ENCODE data around the gene KCTD21.
A peak's percentile ranks its signal among the peaks of the same experiment; 100 is the strongest.
"Not testable (repeated sequence)": the region's sequence is repeated elsewhere in the genome, so short reads cannot be mapped to it uniquely, and the experiment has no call there.

The KCTD21 gene

DNA sequence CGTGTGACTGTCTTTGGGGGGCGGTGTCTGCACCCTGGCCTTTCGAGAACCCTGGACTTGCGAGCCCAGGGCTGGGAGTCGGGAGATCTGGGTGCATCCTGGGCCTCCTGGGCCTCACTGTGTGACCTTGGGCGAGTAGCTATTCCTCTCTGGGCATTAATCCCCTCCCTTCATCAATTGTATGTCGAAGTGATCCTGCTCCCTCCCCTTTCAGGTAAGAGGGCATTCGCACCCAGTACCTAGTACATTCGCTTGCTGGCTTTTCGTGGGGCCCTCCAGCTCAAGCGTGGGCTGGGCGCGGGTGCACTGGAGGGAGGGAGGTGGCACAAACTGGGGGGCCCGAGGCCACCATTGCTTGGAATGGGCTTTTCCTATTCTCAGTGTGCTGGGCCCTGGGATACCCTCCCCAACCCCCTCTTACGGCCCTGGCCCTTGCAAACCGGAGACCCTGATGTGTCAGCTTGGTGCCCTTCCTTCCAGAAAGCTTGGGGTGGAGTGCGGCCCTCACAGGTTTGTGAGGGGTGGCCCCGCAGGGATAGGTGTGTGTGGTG, 823 bp upstream of the KCTD21 start:
- Mint-ChIP-seq H3K27me3 (ENCODE audit: low read depth) (no peaks in the 10 kb centered on the region), H3K27ac (peak overlapping the region; percentile 76), H3K4me3 (peak overlapping the region; percentile 98), H3K9me3 (no peaks in the 10 kb centered on the region), H3K4me1 (ENCODE audit: low read depth) (peaks cover 45% of the 10 kb centered on the region), H3K36me3 (ENCODE audit: low read depth) (peaks cover 19% of the 10 kb centered on the region)
- DNase-seq (ENCODE audit: low spot score) = no peak

DNA sequence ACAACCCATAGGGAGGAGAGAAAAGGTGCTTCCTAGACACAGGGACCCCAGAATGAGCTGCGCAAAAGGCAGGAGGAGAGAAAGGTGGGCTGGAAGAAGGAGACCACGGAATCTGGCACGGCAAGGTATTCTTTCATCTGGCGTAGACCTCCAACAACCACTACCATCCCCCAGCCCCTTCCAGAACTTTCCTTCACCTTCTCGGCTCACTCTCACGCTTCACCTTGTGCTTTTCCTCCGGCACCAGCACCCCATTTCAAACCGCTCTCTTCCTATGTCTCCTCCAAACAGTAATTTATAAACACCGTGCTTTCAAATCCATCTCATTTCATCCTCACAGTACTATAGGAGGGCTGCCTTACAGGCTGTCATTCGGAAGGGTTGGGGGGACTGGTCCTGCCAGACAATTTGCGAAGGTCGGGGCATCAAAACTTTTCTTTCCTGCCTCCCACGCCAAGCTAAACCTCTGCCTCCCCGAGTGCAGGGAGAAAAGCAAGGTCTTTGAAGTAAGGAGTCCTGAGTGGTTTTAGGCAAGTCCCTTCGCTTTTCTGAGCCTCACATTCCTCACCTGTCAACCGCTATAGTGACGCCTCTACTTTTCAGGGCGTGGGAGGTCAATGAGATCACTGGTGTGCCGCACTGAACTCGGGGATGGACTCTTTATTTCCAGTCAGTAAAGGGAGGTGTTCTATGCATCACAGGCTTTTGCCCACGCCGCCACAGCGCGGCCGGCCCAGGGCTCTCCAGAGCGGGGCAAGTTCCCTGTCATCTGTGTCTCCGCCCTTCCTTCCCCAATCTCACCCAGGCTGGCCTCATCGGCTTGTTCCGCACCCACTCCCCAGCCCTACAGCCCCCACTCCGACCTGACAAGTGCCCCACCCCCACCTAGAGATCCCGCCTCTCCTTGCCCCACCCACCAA, 800 bp downstream of the KCTD21 start:
- Mint-ChIP-seq H3K36me3 (ENCODE audit: low read depth) (peaks cover 14% of the 10 kb centered on the region), H3K4me3 (peak overlapping the region; percentile 98), H3K9me3 (no peaks in the 10 kb centered on the region), H3K27me3 (ENCODE audit: low read depth) (no peaks in the 10 kb centered on the region), H3K27ac (peak overlapping the region; percentile 94), H3K4me1 (ENCODE audit: low read depth) (peaks cover 33% of the 10 kb centered on the region)
- DNase-seq (ENCODE audit: low spot score) = peak; percentile 87

DNA sequence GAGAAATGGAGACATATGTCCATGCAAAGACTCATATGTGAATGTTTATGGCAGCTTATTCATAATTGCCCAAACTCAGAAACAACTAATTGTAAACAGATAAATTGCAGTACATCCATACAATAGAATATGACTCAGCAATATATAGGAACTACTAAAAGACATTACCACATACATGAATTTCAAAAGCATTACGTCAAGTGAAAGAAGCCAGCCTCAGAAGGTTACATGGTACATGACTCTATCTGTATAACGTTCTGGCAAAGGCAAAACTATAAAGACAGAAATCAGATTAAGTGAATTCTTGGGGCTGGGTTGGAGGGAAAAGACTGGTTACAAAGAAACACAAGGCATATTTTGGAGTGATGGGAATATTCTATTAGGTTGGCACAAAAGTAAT, 7.2 kb downstream of the KCTD21 start:
- Mint-ChIP-seq H3K36me3 (ENCODE audit: low read depth) (peaks cover 30% of the 10 kb centered on the region), H3K4me1 (ENCODE audit: low read depth) (peaks cover 7% of the 10 kb centered on the region), H3K4me3 (no peak overlapping the region), H3K27me3 (ENCODE audit: low read depth) (no peaks in the 10 kb centered on the region), H3K27ac (no peak overlapping the region), H3K9me3 (no peaks in the 10 kb centered on the region)
- DNase-seq (ENCODE audit: low spot score) = no peak

DNA sequence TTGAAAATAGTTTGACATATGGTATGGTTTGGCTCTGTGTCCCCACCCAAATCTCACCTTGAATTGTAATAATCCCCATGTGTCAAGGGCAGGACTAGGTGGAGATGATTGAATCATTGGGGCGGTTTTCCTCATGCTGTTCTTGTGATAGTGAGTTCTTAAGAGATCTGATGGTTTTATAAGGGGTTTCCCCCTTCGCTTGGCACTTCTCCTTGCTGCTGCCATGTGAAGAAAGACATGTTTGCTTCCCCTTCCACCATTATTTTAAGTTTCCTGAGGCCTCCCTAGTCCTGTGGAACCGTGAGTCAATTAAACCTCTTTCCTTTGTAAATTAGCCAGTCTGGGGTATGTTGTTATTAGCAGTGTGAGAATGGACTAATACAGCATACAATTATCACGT, 7.7 kb downstream of the KCTD21 start:
- no peak overlapping the region for H3K4me3 Mint-ChIP-seq
- H3K4me1 Mint-ChIP-seq (ENCODE audit: low read depth) = peaks cover 7% of the 10 kb centered on the region
- H3K9me3 Mint-ChIP-seq = no peaks in the 10 kb centered on the region
- H3K36me3 Mint-ChIP-seq (ENCODE audit: low read depth) = peaks cover 31% of the 10 kb centered on the region
- no peaks in the 10 kb centered on the region for H3K27me3 Mint-ChIP-seq (ENCODE audit: low read depth)
- DNase-seq (ENCODE audit: low spot score) = no peak
- no peak overlapping the region for H3K27ac Mint-ChIP-seq

DNA sequence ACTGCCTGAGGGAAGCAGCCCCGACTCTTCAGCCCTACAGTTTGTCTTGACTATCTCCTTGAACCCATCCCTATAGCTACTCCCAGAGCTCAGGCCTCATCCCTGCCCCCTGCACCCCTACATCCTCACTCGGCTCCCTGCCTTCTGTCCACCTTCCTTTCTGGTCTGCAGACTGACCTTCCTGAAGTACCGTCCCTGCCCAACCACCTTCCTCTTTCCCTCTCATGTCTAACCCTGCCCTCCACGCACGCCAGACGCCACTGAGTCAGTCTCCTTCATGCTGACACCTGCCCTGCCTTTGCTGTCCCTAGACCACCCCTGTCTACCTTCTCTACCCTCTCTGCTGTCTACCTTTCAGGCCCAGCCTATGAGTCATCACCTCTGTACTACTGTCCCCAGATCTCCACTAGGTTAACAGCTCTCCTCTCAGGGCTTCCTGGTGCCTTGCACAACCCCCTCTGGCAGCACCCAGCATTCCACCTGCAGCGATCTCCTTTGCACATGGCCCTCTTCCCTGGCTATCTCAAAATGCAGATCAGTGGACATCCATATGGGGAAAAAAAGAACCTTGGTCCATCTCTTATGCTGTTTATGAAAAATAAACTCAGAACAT, 8.9 kb downstream of the KCTD21 start:
- Mint-ChIP-seq H3K27ac (peak overlapping the region; percentile 24), H3K4me3 (no peak overlapping the region), H3K36me3 (ENCODE audit: low read depth) (peaks cover 35% of the 10 kb centered on the region), H3K4me1 (ENCODE audit: low read depth) (peaks cover 7% of the 10 kb centered on the region), H3K27me3 (ENCODE audit: low read depth) (no peaks in the 10 kb centered on the region), H3K9me3 (no peaks in the 10 kb centered on the region)
- DNase-seq (ENCODE audit: low spot score) = no peak

DNA sequence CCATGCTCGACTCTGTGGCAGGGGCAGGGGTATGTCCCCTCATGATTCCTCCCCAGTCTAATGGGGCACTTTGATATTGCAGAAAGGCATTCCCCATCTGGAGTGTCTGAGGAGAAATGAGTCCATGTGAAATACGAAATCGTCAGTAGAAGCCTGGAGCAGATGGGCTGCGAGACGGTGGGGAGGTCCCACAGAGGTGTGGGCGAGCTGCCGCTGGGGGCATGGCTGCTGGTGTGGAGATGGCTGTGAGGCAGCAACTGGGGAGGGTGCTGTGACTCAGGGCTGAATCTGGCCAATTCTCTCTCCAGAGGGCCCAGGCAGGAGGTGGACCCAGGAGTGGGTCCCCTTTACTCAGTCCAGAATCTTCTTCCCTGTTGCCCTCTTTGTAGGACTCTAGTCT, 11.2 kb downstream of the KCTD21 start:
- Mint-ChIP-seq H3K36me3 (ENCODE audit: low read depth) (peaks cover 35% of the 10 kb centered on the region), H3K4me3 (no peak overlapping the region), H3K4me1 (ENCODE audit: low read depth) (peaks cover 7% of the 10 kb centered on the region), H3K9me3 (no peaks in the 10 kb centered on the region), H3K27ac (no peak overlapping the region), H3K27me3 (ENCODE audit: low read depth) (no peaks in the 10 kb centered on the region)
- DNase-seq (ENCODE audit: low spot score) = no peak

DNA sequence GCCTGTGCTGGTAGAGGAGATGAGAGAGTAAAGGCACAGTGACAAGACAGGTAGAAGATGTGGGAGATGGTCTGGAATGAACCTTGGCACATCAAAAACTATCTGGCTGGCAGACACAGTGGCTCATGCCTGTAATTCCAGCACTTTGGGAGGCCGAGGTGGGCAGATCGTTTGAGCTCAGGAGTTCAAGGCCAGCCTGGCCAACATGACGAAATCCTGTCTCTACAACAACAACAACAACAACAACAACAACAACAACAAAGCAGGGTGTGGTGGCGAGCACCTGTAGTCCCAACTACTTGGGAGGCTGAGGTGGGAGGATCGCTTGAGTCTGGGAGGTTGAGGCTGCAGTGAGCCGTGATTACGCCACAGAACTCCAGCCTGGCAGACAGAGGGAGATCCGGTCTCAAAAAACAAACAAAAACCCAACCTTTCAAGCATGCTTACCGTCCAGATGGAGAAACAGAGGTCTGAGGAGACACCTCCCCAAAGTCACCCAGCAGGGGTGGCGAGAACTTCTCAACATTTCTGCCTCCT, 11.8 kb downstream of the KCTD21 start:
- Mint-ChIP-seq H3K4me1 (ENCODE audit: low read depth) (peaks cover 7% of the 10 kb centered on the region), H3K27ac (no peak overlapping the region), H3K36me3 (ENCODE audit: low read depth) (peaks cover 35% of the 10 kb centered on the region), H3K27me3 (ENCODE audit: low read depth) (no peaks in the 10 kb centered on the region), H3K4me3 (no peak overlapping the region), H3K9me3 (no peaks in the 10 kb centered on the region)
- no peak for DNase-seq (ENCODE audit: low spot score)

DNA sequence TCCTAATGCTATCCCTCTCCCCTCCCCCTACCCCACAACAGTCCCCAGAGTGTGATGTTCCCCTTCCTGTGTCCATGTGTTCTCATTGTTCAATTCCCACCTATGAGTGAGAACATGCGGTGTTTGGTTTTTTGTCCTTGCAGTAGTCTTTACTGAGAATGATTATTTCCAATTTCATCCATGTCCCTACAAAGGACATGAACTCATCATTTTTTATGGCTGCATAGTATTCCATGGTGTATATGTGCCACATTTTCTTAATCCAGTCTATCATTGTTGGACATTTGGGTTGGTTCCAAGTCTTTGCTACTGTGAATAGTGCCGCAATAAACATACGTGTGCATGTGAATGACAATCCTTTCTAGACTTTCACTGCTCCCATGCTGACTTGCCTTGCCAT, 12.6 kb downstream of the KCTD21 start:
- peaks cover 30% of the 10 kb centered on the region for H3K36me3 Mint-ChIP-seq (ENCODE audit: low read depth)
- DNase-seq (ENCODE audit: low spot score); H3K4me3 Mint-ChIP-seq; H3K27ac Mint-ChIP-seq; H3K4me1 Mint-ChIP-seq (ENCODE audit: low read depth); H3K27me3 Mint-ChIP-seq (ENCODE audit: low read depth); H3K9me3 Mint-ChIP-seq: not testable (repeated sequence)

DNA sequence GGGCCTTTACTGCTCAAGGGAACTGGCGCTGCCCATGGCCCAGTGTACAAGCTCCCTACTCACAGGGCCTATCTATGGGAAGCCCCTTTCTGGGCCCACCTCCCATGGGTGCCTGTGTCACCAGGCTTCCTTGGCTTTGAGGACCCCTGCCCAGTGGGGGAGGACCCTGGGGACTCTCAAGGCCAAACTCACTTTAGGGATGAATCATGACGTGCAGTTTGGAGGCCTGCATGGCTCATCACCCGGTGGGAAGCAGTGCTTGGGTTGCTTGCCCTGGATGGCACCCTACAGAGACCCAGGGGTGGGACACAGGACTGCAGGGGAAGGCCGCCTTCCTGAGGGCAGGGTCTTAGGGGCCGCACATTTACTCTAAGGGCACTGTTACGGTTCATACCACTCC, 16.5 kb downstream of the KCTD21 start:
- DNase-seq (ENCODE audit: low spot score) = no peak
- Mint-ChIP-seq H3K4me3 (no peak overlapping the region), H3K36me3 (ENCODE audit: low read depth) (peaks cover 19% of the 10 kb centered on the region), H3K9me3 (no peaks in the 10 kb centered on the region), H3K27me3 (ENCODE audit: low read depth) (no peaks in the 10 kb centered on the region), H3K4me1 (ENCODE audit: low read depth) (no peaks in the 10 kb centered on the region), H3K27ac (no peak overlapping the region)

DNA sequence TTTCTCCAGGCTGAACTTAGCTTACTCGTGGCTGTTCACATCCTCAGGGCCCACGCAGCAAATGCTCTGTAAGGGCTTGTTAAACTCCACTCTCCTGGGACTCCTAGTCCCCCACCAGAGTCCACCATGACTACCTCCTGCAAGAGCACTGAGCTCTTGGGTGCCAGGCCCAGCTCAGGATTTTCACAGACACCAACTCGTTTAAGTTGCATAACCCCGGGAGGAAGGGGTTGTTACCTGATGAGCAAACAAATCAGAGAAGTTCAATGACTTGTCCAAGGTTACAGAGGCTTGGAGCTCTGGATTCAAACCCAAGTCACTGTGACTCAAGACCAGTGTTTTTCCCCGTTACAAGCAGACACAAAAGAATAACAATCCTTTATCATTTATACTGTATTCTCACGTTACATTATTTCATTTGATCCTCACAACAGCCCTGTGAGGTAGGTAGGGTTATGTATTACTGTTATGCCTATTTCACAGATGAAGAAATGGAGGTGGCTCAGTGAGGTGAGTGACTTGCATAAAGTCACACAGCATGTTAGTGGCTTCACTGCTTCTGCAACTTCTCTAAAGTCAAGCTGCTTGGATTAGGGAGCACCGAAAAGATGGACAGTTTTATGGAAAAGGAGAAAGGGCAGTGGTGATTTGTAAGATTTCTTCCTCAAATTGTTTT, 17.4 kb downstream of the KCTD21 start:
- no peak for DNase-seq (ENCODE audit: low spot score)
- H3K4me3 Mint-ChIP-seq = no peak overlapping the region
- no peaks in the 10 kb centered on the region for H3K9me3 Mint-ChIP-seq
- H3K27me3 Mint-ChIP-seq (ENCODE audit: low read depth) = no peaks in the 10 kb centered on the region
- no peaks in the 10 kb centered on the region for H3K4me1 Mint-ChIP-seq (ENCODE audit: low read depth)
- peaks cover 14% of the 10 kb centered on the region for H3K36me3 Mint-ChIP-seq (ENCODE audit: low read depth)
- no peak overlapping the region for H3K27ac Mint-ChIP-seq

DNA sequence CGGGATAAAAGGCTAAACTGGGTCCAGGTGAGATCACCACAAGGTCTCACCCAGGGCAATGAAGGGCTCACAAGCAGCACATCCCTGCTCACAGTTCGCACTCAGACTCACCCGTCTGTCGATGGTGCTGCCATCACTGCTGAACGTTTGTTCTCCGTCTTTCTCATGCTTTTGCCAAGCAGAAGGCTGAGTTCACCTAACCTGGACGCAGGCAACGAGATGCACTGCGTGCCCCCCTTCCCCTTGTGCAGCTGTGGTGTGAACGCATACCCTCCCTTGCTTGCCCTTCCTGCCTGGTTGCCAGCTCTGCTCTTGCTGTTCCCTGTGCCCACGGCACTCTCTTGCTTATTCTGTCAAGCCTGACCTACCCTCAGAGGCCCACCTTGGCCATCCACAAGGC, 18.0 kb downstream of the KCTD21 start:
- Mint-ChIP-seq H3K36me3 (ENCODE audit: low read depth) (peaks cover 11% of the 10 kb centered on the region), H3K4me1 (ENCODE audit: low read depth) (no peaks in the 10 kb centered on the region), H3K27ac (no peak overlapping the region), H3K9me3 (no peaks in the 10 kb centered on the region), H3K4me3 (no peak overlapping the region), H3K27me3 (ENCODE audit: low read depth) (no peaks in the 10 kb centered on the region)
- DNase-seq (ENCODE audit: low spot score) = no peak

DNA sequence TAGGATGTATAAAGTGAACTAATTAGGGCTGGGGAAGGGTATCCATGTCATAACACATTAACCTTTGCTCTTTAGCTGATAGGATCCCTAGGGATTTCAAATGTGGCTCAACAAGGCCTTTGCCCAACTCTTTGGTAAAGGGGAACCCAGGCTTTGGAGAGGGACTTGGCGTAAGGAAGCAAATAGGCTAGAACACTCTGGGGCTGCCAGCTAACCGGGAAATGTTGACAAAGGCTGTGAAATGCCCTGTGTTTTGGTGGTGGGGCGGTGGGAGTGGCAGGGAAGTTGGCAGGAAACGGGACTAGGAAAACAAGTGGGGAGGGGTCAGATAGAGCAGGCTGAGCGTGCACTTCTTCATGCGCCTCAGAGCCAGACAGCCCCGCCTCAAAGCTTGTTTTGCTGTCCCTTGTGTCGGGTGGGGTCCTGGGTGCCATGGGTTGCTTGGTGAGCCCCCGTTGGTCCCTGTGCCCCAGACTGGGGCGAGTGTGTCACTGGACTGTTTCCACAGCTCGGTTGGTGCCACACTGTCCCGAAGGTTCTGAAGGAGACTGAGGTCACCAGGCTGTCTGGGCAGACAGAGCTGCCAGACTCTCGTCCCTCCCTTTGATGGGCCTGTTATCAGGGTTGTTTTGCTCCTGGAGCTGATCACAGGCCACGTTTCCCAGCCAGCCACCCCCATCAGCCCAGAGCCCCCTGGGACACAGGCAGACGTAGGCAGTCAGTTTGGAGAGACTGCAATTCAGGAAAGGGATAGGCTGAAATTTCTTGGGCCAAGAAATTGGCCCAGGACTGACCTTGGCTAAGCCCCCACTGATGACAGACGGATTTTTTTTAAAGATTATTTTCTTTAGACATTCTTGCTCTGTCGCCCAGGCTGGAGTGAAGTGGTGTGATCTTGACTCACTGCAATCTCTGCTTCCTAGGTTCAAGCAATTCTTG, 19.6 kb downstream of the KCTD21 start:
- no peak overlapping the region for H3K27ac Mint-ChIP-seq
- H3K4me1 Mint-ChIP-seq (ENCODE audit: low read depth) = no peaks in the 10 kb centered on the region

DNA sequence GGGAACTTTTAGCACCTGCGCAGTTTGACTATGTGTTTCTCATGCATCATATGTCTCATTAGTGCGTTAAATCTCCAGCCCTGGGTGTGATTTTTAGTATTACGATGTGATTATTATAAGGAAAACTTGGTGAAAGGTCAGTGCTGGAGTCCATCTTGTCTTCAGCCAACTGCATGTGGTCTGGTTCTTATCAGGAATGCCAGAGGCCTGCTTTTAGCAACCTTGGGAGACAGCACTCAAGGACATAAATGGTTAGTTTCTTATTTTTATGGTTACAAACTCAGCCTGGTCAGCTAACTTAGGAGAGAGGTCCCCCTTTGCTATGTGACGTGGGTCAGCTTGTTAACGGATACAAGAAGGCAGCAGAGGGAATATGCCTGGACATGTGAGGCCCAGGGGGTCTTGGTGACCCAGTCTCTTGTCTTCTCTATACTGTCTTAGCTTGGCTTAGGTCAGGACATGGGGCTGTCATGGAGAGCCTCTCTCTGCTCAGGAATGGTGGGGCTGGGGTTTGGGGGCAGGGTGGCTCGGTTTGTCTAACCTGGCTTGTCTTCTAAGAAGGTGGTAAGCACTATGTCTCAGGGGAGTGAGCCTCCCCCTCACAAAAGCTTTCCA, 21.5 kb downstream of the KCTD21 start:
- no peaks in the 10 kb centered on the region for H3K36me3 Mint-ChIP-seq (ENCODE audit: low read depth)
- no peak overlapping the region for H3K27ac Mint-ChIP-seq
- H3K27me3 Mint-ChIP-seq (ENCODE audit: low read depth) = no peaks in the 10 kb centered on the region
- DNase-seq (ENCODE audit: low spot score) = no peak
- no peak overlapping the region for H3K4me3 Mint-ChIP-seq
- no peaks in the 10 kb centered on the region for H3K9me3 Mint-ChIP-seq
- no peaks in the 10 kb centered on the region for H3K4me1 Mint-ChIP-seq (ENCODE audit: low read depth)

More for the DNA sequence above, 19.6 kb downstream of the KCTD21 start:
- DNase-seq (ENCODE audit: low spot score) = no peak
- no peaks in the 10 kb centered on the region for H3K9me3 Mint-ChIP-seq
- H3K27me3 Mint-ChIP-seq (ENCODE audit: low read depth) = no peaks in the 10 kb centered on the region
- peaks cover 5% of the 10 kb centered on the region for H3K36me3 Mint-ChIP-seq (ENCODE audit: low read depth)
- no peak overlapping the region for H3K4me3 Mint-ChIP-seq
